ENCODE measurements around the gene DECR2. TPM values are rescaled to one million over a fixed set of nuclear protein-coding genes. Genes with fewer than 3 reads are reported as not detected.
A peak's percentile ranks its signal among the peaks of the same experiment; 100 is the strongest.

Gene DECR2
- total and polyA plus RNA-seq, 12 donors, result 5.9 to 143 (median 41.7) TPM

DNA sequence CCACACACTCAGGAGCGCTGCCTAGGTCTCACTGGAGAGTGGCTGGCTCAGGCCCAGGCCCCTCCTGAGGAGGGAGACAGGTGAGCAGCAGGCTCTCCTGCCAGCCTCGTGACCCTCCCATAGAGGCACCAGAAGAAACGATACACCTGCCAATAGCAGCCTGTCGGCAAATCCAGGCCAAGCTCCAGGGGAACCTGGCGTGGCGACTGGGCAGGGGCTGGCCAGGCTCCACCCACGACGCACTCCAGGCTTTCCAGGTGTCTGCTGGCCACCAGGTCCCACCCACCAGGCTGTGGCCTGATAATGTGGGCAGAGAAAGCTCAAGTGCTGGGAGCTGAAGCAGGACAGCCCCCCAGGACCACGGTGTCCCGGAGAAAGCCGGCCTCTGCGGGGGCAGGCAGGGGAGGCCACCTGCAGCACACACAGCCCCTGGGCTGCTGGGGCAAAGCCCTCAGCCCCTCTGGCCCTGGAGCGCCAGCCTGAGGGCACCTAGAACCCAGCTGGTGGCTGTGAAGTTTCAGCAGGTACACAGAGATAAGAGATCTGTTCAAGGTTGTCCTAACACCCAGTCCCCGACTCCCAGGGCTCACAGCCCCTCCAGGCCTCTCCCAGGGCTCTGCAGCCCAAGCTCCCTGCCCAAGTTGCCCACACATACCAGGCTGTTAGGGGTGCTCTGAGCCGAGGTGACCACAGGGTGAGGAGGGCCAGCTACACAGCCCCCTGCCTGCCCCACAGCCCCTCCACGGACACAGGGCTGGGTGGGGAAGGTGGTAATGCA is 22.3 kb upstream of the DECR2 start:
- Histone ChIP-seq H3K27ac (no peak overlapping the region), H3K4me3 (no peak overlapping the region), H3K9me3 (replicated peaks in 1 of 3) (no peaks in the 10 kb centered on the region), H3K4me1 (replicated peaks in 1 of 2) (peaks cover 15 to 36% of the 10 kb centered on the region in 2 donors), H3K36me3 (replicated peaks in 1 of 2) (peaks cover 0 to 29% of the 10 kb centered on the region in 2 donors), H3K27me3 (no peaks in the 10 kb centered on the region)
- TF ChIP-seq POLR2A (IDR thresholded peaks at IDR 0.05), result no peak
- DNase-seq, result no peak
- WGBS, 4 donors, result 81 to 89% (median 85%) methylated on average over 7 to 16 of the region's 16 CpGs
- intact Hi-C loops (cut with DNase I), result no loop called here

DNA sequence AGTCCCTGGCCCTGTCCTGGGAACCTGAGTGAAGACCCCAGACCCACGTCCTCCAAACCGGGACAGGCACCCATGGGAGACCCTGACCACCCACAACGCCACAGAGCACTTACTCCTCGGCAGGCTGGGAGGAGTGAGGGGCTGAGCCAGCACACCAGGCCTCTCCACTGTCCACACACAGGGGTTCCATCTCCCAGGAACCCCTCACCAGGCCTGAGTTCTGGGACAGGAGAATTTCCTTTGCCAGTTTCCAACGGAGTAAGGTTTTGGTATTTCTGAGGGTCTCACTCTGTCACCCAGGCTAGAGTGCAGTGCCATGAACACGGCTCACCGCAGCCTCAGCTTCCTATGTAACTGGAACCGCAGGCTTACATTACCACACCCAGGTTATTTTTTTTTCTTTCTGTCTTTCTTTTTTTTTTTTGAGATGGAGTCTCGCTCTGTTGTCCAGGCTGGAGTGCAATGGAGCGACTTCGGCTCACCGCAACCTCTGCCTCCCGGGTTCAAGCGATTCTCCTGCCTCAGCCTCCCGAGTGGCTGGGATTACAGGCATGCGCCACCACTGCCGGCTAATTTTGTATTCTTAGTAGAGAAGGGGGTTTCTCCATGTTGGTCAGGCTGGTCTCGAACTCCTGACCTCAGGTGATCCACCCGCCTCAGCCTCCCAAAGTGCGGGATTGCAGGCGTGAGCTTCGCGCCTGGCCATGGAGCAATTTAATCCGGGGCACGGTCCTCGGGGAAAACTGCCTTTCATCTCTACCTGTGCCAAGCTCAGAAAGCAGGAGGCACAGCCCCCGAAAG is 21.5 kb upstream of the DECR2 start:
- Histone ChIP-seq H3K4me1 (replicated peaks in 1 of 2) (peaks cover 15 to 36% of the 10 kb centered on the region in 2 donors), H3K36me3 (replicated peaks in 1 of 2) (peaks cover 0 to 21% of the 10 kb centered on the region in 2 donors), H3K9me3 (replicated peaks in 1 of 3) (no peaks in the 10 kb centered on the region), H3K27ac (no peak overlapping the region), H3K4me3 (peak overlapping the region in 2 of 4 donors; percentile 91 to 92), H3K27me3 (no peaks in the 10 kb centered on the region)
- intact Hi-C loops (cut with DNase I), result no loop called here
- 77 to 91% (median 83%) methylated on average over 17 to 27 of the region's 27 CpGs for WGBS, 4 donors
- DNase-seq, result peak in 1 of 7 donors; percentile 7
- TF ChIP-seq, protein P1, sequence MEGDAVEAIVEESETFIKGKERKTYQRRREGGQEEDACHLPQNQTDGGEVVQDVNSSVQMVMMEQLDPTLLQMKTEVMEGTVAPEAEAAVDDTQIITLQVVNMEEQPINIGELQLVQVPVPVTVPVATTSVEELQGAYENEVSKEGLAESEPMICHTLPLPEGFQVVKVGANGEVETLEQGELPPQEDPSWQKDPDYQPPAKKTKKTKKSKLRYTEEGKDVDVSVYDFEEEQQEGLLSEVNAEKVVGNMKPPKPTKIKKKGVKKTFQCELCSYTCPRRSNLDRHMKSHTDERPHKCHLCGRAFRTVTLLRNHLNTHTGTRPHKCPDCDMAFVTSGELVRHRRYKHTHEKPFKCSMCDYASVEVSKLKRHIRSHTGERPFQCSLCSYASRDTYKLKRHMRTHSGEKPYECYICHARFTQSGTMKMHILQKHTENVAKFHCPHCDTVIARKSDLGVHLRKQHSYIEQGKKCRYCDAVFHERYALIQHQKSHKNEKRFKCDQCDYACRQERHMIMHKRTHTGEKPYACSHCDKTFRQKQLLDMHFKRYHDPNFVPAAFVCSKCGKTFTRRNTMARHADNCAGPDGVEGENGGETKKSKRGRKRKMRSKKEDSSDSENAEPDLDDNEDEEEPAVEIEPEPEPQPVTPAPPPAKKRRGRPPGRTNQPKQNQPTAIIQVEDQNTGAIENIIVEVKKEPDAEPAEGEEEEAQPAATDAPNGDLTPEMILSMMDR (IDR thresholded peaks at IDR 0.05), result no peak
- no peak for TF ChIP-seq POLR2A (IDR thresholded peaks at IDR 0.05)

DNA sequence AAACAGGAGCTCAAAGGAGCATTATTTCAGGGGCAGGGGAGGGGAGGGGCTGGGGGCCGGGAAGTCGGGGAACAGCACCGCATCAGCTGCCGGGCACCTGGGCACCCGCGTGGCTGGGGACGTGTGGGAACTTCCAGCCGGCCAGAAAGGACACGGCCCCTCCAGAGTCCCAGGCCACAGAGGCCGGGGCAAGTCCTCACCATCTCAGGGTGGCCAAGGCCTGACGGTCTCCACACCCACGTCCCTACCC is 21.0 kb upstream of the DECR2 start:
- H3K36me3 ChIP-seq (replicated peaks in 1 of 2), result peaks cover 0 to 18% of the 10 kb centered on the region in 2 donors
- no peak overlapping the region for H3K27ac ChIP-seq
- no peaks in the 10 kb centered on the region for H3K9me3 ChIP-seq (replicated peaks in 1 of 3)
- WGBS, 4 donors, result 0 to 12% (median 10%) methylated on average over 5 to 12 of the region's 12 CpGs
- peak overlapping the region in 2 of 4 donors; percentile 91 to 92 for H3K4me3 ChIP-seq
- intact Hi-C loops (cut with DNase I), result no loop called here
- TF ChIP-seq POLR2A (IDR thresholded peaks at IDR 0.05), result no peak
- TF ChIP-seq, protein P1 (IDR thresholded peaks at IDR 0.05), result no peak
- no peaks in the 10 kb centered on the region for H3K27me3 ChIP-seq
- DNase-seq, result peak in 1 of 7 donors; percentile 46
- peaks cover 15 to 36% of the 10 kb centered on the region in 2 donors for H3K4me1 ChIP-seq (replicated peaks in 1 of 2)

DNA sequence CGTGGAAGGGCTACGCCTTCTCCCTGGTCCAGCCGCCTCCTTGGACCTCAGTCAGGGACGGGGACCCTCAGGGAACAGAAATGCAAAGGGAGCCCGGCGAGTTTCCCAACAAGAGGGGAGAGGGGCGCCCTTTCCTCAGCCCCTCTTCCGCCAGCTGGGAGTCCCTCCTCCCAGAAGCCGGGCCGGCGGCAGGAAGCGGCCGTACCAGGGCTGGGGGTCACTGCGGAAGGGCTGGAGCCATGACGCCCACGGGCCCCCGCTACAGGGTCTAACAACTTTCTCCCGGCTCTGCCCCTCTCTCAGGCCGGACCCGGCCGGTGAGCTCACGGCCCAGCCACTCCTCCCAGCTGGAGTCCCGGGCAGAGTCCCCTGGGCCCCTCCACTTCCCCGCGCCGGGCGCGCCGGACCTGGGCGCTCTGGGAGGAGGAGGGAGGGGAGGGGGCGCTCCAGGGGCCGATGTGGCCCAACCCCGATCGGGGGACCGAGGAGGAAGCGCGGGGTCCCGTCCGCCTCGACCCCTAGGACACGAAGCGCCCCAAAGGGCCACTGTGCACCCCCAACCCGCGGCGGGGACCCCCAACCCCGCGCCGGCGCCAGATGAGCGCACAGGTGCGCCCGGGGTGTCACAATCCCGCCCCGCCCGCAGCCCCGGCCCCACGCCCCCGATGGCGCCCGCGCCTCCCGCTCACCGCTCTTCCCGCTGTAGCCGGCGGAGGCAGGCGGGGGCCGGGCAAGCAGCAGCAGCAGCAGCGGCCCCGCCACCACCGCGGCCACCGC is 20.5 kb upstream of the DECR2 start:
- intact Hi-C loops (cut with DNase I), result no loop called here
- Histone ChIP-seq H3K4me1 (replicated peaks in 1 of 2) (peaks cover 15 to 36% of the 10 kb centered on the region in 2 donors), H3K27ac (peak overlapping the region in 2 of 5 donors; percentile 26 to 86), H3K4me3 (peak overlapping the region in 3 of 4 donors; percentile 18 to 92 (median 91)), H3K27me3 (no peaks in the 10 kb centered on the region), H3K36me3 (replicated peaks in 1 of 2) (peaks cover 0 to 13% of the 10 kb centered on the region in 2 donors), H3K9me3 (replicated peaks in 1 of 3) (no peaks in the 10 kb centered on the region)
- DNase-seq, result peak in 2 of 7 donors; percentile 54 to 56
- no peak for TF ChIP-seq POLR2A (IDR thresholded peaks at IDR 0.05)
- TF ChIP-seq, protein P1 (IDR thresholded peaks at IDR 0.05), result no peak
- 0 to 1% (median 0%) methylated on average over 5 to 73 of the region's 73 CpGs for WGBS, 4 donors

Measured in adrenal gland (tissue), 12 donors.